ENCODE results near the gene GRK1. TPM values are rescaled to one million over a fixed set of nuclear protein-coding genes. Genes with fewer than 3 reads are reported as not detected.
A peak's percentile ranks its signal among the peaks of the same experiment; 100 is the strongest.
"Not testable (repeated sequence)": the region's sequence is repeated elsewhere in the genome, so short reads cannot be mapped to it uniquely, and the experiment has no call there.

GRK1 gene
- total RNA-seq, 1 donor, result not detected

DNA sequence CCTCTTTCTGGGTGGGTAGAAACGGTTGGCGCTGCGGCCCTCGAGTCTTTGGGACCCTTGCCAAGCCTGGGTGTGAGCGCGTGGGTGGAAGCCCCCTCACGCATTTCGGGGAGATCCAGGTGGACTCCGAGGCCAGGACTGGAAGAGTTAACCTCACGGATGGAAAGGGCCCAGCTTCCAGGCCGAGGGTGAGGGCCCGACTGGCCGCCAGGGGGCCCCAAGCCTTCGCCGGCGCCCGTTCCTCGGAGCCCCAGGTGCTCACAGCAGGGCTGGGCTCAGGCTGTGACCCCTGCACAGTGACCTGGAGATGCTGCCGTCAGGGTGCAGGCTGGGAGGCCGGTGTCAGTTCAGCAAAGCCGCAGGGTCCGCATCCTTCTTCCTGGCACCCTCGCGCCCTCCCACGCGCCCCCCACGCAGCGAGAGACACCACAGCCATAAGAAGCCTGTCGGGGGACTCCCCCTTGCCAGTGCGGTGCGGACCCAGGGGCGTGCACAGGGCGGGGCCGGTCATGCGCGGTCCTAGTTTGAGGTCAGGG lies 57.8 kb downstream of the GRK1 start:
- peak overlapping the region; percentile 53 for H3K4me3 ChIP-seq (ENCODE audit: low read depth, low read length)
- TF ChIP-seq, protein P1, sequence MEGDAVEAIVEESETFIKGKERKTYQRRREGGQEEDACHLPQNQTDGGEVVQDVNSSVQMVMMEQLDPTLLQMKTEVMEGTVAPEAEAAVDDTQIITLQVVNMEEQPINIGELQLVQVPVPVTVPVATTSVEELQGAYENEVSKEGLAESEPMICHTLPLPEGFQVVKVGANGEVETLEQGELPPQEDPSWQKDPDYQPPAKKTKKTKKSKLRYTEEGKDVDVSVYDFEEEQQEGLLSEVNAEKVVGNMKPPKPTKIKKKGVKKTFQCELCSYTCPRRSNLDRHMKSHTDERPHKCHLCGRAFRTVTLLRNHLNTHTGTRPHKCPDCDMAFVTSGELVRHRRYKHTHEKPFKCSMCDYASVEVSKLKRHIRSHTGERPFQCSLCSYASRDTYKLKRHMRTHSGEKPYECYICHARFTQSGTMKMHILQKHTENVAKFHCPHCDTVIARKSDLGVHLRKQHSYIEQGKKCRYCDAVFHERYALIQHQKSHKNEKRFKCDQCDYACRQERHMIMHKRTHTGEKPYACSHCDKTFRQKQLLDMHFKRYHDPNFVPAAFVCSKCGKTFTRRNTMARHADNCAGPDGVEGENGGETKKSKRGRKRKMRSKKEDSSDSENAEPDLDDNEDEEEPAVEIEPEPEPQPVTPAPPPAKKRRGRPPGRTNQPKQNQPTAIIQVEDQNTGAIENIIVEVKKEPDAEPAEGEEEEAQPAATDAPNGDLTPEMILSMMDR (IDR thresholded peaks at IDR 0.05; ENCODE audit: insufficient read depth, low read depth, low read length), result peak; percentile 80
- peak; percentile 66 for DNase-seq (ENCODE audit: low read depth)

DNA sequence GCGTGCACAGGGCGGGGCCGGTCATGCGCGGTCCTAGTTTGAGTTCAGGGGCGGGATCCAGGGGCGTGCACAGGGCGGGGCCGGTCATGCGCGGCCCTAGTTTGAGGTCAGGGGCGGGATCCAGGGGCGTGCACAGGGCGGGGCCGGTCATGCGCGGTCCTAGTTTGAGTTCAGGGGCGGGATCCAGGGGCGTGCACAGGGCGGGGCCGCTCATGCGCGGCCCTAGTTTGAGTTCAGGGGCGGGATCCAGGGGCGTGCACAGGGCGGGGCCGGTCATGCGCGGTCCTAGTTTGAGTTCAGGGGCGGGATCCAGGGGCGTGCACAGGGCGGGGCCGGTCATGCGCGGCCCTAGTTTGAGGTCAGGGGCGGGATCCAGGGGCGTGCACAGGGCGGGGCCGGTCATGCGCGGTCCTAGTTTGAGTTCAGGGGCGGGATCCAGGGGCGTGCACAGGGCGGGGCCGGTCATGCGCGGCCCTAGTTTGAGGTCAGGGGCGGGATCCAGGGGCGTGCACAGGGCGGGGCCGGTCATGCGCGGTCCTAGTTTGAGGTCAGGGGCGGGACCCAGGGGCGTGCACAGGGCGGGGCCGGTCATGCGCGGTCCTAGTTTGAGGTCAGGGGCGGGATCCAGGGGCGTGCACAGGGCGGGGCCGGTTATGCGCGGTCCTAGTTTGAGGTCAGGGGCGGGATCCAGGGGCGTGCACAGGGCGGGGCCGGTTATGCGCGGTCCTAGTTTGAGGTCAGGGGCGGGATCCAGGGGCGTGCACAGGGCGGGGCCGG lies 58.5 kb downstream of the GRK1 start:
- DNase-seq (ENCODE audit: low read depth); H3K4me3 ChIP-seq (ENCODE audit: low read depth, low read length): not testable (repeated sequence)

DNA sequence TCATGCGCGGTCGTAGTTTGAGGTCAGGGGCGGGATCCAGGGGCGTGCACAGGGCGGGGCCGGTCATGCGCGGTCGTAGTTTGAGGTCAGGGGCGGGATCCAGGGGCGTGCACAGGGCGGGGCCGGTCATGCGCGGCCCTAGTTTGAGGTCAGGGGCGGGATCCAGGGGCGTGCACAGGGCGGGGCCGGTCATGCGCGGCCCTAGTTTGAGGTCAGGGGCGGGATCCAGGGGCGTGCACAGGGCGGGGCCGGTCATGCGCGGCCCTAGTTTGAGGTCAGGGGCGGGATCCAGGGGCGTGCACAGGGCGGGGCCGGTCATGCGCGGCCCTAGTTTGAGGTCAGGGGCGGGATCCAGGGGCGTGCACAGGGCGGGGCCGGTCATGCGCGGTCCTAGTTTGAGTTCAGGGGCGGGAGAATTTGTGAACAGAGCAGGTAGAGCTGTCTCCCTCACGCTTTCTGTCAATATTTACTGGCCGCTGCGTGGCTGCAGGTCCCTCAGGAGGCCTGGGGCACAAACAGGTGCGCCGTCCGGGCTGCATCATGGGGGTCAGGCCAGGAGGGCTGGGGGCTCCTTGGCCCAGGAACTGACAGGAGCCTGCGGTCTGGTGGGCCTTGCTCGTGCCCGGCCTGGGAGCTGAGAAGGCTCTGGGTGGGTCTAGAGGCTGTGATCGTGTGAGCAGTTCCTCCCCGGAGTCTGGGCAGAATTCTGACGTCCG lies 59.2 kb downstream of the GRK1 start:
- not testable (repeated sequence) for H3K4me3 ChIP-seq (ENCODE audit: low read depth, low read length); DNase-seq (ENCODE audit: low read depth)

DNA sequence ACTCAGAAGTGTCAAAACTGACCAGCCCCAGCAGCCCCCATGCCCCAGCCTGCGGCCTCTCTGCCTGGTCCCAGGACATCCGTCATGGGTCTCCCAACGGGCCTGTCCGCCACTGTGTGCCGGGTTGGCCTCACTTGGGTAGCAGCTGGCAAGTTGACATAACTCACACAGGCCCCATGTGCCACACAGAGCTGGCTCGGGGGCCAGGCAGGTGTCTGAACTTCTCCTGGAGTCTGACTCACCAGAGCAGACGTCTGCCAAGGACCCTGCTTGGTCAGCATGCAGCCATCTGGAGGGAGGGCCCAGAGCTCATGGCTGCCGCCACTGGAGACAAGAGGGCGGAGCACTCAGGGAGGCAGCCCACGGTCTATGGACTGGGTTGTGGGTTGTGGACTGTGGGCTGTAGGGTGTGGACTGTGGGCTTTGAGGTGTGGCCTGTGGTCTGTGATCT lies 60.0 kb downstream of the GRK1 start:
- TF ChIP-seq, protein P1 (IDR thresholded peaks at IDR 0.05; ENCODE audit: insufficient read depth, low read depth, low read length), result no peak
- no peak overlapping the region for H3K4me3 ChIP-seq (ENCODE audit: low read depth, low read length)
- no peak for DNase-seq (ENCODE audit: low read depth)

DNA sequence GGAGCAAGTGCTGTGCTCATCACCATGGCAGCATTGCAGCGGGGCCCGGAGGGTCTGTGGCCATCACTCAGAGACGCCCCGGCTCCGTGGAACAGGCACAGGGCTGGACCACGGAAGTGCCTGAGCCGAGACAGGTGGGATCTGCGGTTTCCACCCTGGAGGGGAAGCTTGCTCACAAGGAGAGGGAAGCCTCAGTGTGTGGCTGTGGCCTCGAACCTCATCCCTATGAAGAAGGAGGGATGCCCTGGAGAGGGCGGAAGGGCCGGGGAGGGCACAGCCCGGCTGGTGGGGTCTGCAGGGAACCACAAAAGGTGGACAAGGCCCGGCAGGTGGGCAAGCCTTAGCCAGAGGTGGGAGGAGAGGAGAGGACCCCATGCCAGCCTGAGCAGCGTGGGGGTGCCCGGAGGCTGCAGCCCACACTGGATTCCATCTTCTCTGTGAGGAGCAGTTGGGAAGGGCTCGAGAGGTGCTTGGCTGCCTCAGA lies 61.6 kb downstream of the GRK1 start:
- TF ChIP-seq, protein P1 (IDR thresholded peaks at IDR 0.05; ENCODE audit: insufficient read depth, low read depth, low read length), result no peak

DNA sequence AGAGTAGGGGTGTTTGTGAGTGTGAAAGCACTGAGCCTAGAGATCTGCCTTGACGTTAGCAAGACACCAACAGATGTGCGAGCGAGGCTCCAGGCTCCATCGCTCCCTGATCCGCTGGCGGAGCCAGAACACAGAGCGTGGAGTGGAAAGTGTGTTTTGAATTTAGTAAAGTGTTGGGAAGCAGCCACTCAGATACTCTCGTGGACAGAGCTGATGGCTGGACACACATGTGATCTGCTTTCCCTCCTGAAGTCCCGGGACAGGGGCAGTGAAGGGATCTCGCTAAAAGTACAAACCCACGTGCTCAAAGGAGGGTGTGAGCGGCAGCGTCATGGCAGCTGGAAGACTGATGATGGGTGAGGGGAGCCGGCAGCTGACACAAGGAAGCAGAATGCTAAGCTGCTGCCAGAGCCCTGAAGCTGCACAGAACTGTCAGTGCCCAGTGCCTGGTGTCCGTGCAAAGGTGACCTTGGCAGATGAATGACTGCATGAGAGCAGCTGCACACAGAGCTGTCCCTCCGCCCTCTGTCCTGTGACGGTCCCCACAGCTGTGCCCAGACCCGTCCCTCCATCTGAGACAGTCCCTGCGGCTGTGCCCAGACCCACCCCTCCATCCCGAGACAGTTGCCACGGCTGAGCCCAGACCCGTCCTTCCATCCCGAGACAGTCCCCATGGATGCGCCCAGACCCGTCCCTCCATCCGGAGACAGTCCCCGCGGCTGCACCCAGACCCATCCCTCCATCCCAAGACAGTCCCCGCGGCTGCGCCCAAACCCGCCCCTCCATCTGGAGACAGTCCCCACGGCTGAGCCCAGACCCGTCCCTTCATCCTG lies 62.4 kb downstream of the GRK1 start:
- TF ChIP-seq, protein P1 (IDR thresholded peaks at IDR 0.05; ENCODE audit: insufficient read depth, low read depth, low read length), result no peak
- H3K4me3 ChIP-seq (ENCODE audit: low read depth, low read length), result no peak overlapping the region
- DNase-seq (ENCODE audit: low read depth), result no peak

More for the DNA sequence above, 61.6 kb downstream of the GRK1 start:
- no peak for DNase-seq (ENCODE audit: low read depth)
- H3K4me3 ChIP-seq (ENCODE audit: low read depth, low read length), result no peak overlapping the region

DNA sequence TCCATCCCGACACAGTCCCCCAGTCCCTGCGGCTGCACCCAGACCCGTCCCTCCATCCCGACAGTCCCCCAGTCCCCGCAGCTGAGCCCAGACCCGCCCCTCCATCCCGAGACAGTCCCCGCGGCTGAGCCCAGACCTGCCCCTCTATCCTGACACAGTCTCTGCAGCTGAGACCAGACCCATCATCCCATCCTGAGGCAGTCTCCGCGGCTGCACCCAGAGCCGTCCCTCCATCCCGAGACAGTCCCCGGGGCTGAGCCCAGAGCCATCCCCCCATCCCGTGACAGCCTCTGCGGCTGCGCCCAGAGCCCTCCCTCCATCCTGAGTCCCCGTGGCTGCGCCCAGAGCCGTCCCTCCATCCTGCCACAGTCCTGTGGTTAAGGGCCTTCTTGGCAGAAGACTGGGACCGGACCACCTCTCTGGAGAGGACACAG lies 63.3 kb downstream of the GRK1 start:
- no peak for DNase-seq (ENCODE audit: low read depth)
- no peak overlapping the region for H3K4me3 ChIP-seq (ENCODE audit: low read depth, low read length)
- TF ChIP-seq, protein P1 (IDR thresholded peaks at IDR 0.05; ENCODE audit: insufficient read depth, low read depth, low read length), result no peak
